ENCODE measurements around the gene AFAP1.

The AFAP1 gene

GRCh38 chr4:7939377-7940108 is at the start of gene AFAP1:
Gene AFAP1 (minus strand): TSS chr4:7939861. CDS start chr4:7872078, 67,783 bp downstream.
- peaks cover 8% of the 10 kb centered on the region in 2 donors for H3K4me1 Mint-ChIP-seq
- H3K27ac Mint-ChIP-seq, result no peak within 1 kb of the TSS
- DNase-seq, result peak; percentile 47
- peak within 1 kb of the TSS in 1 of 2 donors; percentile 59 for H3K4me3 Mint-ChIP-seq
- peaks cover 0 to 2% of the 10 kb centered on the region in 2 donors for H3K9me3 Mint-ChIP-seq
- no peaks in the 10 kb centered on the region for H3K36me3 Mint-ChIP-seq
- H3K27me3 Mint-ChIP-seq, result peaks cover 44 to 70% of the 10 kb centered on the region in 2 donors
- peak; percentile 94 to 96 for ATAC-seq (replicated peaks)

GRCh38 chr4:7988437-7988836 is 48.8 kb upstream of the AFAP1 start:
- no peak for DNase-seq
- no peak overlapping the region for H3K4me3 Mint-ChIP-seq

GRCh38 chr4:7987148-7987989 is 47.7 kb upstream of the AFAP1 start:
- no peak overlapping the region for H3K27ac Mint-ChIP-seq
- peaks cover 29 to 42% of the 10 kb centered on the region in 2 donors for H3K27me3 Mint-ChIP-seq
- no peak overlapping the region for H3K4me3 Mint-ChIP-seq

More at GRCh38 chr4:7988437-7988836, 48.8 kb upstream of the AFAP1 start:
- Mint-ChIP-seq H3K27ac (no peak overlapping the region), H3K9me3 (peaks cover 2 to 10% of the 10 kb centered on the region in 2 donors), H3K4me1 (peaks cover 5 to 15% of the 10 kb centered on the region in 2 donors), H3K36me3 (peaks cover 16 to 26% of the 10 kb centered on the region in 2 donors), H3K27me3 (peaks cover 30 to 36% of the 10 kb centered on the region in 2 donors)
- no peak for ATAC-seq (replicated peaks)

GRCh38 chr4:7985891-7986441 is 46.3 kb upstream of the AFAP1 start:
- no peak overlapping the region for H3K4me3 Mint-ChIP-seq
- H3K27ac Mint-ChIP-seq, result no peak overlapping the region

More at GRCh38 chr4:7987148-7987989, 47.7 kb upstream of the AFAP1 start:
- Mint-ChIP-seq H3K9me3 (peaks cover 2 to 10% of the 10 kb centered on the region in 2 donors), H3K4me1 (peaks cover 5 to 15% of the 10 kb centered on the region in 2 donors), H3K36me3 (peaks cover 20 to 24% of the 10 kb centered on the region in 2 donors)
- DNase-seq (peak; percentile 49), ATAC-seq (replicated peaks) (peak; percentile 84 to 92)

GRCh38 chr4:7985072-7985471 is 45.4 kb upstream of the AFAP1 start:
- peaks cover 24 to 48% of the 10 kb centered on the region in 2 donors for H3K27me3 Mint-ChIP-seq
- no peak overlapping the region for H3K27ac Mint-ChIP-seq
- no peak for DNase-seq
- no peak for ATAC-seq (replicated peaks)
- no peak overlapping the region for H3K4me3 Mint-ChIP-seq
- peaks cover 2 to 4% of the 10 kb centered on the region in 2 donors for H3K9me3 Mint-ChIP-seq
- H3K36me3 Mint-ChIP-seq, result peaks cover 4 to 11% of the 10 kb centered on the region in 2 donors
- peaks cover 7 to 20% of the 10 kb centered on the region in 2 donors for H3K4me1 Mint-ChIP-seq

More at GRCh38 chr4:7985891-7986441, 46.3 kb upstream of the AFAP1 start:
- Mint-ChIP-seq H3K9me3 (peaks cover 2 to 10% of the 10 kb centered on the region in 2 donors), H3K4me1 (peaks cover 7 to 20% of the 10 kb centered on the region in 2 donors), H3K36me3 (peaks cover 11 to 12% of the 10 kb centered on the region in 2 donors), H3K27me3 (peaks cover 31 to 47% of the 10 kb centered on the region in 2 donors)
- no peak for ATAC-seq (replicated peaks)
- no peak for DNase-seq

GRCh38 chr4:7984286-7984925 is 44.7 kb upstream of the AFAP1 start:
- DNase-seq (no peak), ATAC-seq (replicated peaks) (no peak)
- H3K36me3 Mint-ChIP-seq, result peaks cover under 1 to 8% of the 10 kb centered on the region in 2 donors
- H3K9me3 Mint-ChIP-seq, result peaks cover 1 to 2% of the 10 kb centered on the region in 2 donors
- H3K4me1 Mint-ChIP-seq, result peaks cover 7 to 20% of the 10 kb centered on the region in 2 donors
- H3K4me3 Mint-ChIP-seq, result no peak overlapping the region
- peaks cover 28 to 48% of the 10 kb centered on the region in 2 donors for H3K27me3 Mint-ChIP-seq
- H3K27ac Mint-ChIP-seq, result peak overlapping the region; percentile 3

- no peak overlapping the region for H3K4me3 Mint-ChIP-seq
- DNase-seq, result no peak
- H3K4me1 Mint-ChIP-seq, result peaks cover 7 to 25% of the 10 kb centered on the region in 2 donors
- ATAC-seq (replicated peaks), result no peak
- no peak overlapping the region for H3K27ac Mint-ChIP-seq
- peaks cover 0 to 2% of the 10 kb centered on the region in 2 donors for H3K9me3 Mint-ChIP-seq
- peaks cover 0 to 8% of the 10 kb centered on the region in 2 donors for H3K36me3 Mint-ChIP-seq
- peaks cover 29 to 48% of the 10 kb centered on the region in 2 donors for H3K27me3 Mint-ChIP-seq
These were observed 43.6 kb upstream of the AFAP1 start for GRCh38 chr4:7983296-7983695.

GRCh38 chr4:7981738-7982394 is 42.2 kb upstream of the AFAP1 start:
- ATAC-seq (replicated peaks) (no peak), DNase-seq (no peak)
- Mint-ChIP-seq H3K4me3 (no peak overlapping the region), H3K27me3 (peaks cover 25 to 39% of the 10 kb centered on the region in 2 donors), H3K9me3 (peaks cover 3 to 4% of the 10 kb centered on the region in 2 donors), H3K36me3 (peaks cover 4 to 7% of the 10 kb centered on the region in 2 donors), H3K4me1 (peaks cover 9 to 25% of the 10 kb centered on the region in 2 donors), H3K27ac (no peak overlapping the region)

GRCh38 chr4:7980036-7980435 is 40.4 kb upstream of the AFAP1 start:
- no peak overlapping the region for H3K4me3 Mint-ChIP-seq
- H3K4me1 Mint-ChIP-seq, result peaks cover 4 to 15% of the 10 kb centered on the region in 2 donors
- no peak for ATAC-seq (replicated peaks)
- peaks cover 7 to 8% of the 10 kb centered on the region in 2 donors for H3K9me3 Mint-ChIP-seq
- H3K27me3 Mint-ChIP-seq, result peaks cover 18 to 26% of the 10 kb centered on the region in 2 donors
- DNase-seq, result no peak
- no peak overlapping the region for H3K27ac Mint-ChIP-seq
- peaks cover 4 to 7% of the 10 kb centered on the region in 2 donors for H3K36me3 Mint-ChIP-seq

- DNase-seq, result no peak
- no peak overlapping the region for H3K4me3 Mint-ChIP-seq
- peaks cover 7 to 8% of the 10 kb centered on the region in 2 donors for H3K9me3 Mint-ChIP-seq
- H3K4me1 Mint-ChIP-seq, result peaks cover 4 to 15% of the 10 kb centered on the region in 2 donors
- no peak for ATAC-seq (replicated peaks)
- H3K36me3 Mint-ChIP-seq, result peaks cover 4 to 7% of the 10 kb centered on the region in 2 donors
- H3K27ac Mint-ChIP-seq, result no peak overlapping the region
- H3K27me3 Mint-ChIP-seq, result peaks cover 14 to 21% of the 10 kb centered on the region in 2 donors
These were observed 39.9 kb upstream of the AFAP1 start for GRCh38 chr4:7979652-7979968.

GRCh38 chr4:7978907-7979651 is 39.4 kb upstream of the AFAP1 start:
- H3K9me3 Mint-ChIP-seq, result peaks cover 7 to 8% of the 10 kb centered on the region in 2 donors
- H3K4me1 Mint-ChIP-seq, result peaks cover 4 to 15% of the 10 kb centered on the region in 2 donors
- H3K36me3 Mint-ChIP-seq, result peaks cover 4 to 7% of the 10 kb centered on the region in 2 donors
- peaks cover 14 to 19% of the 10 kb centered on the region in 2 donors for H3K27me3 Mint-ChIP-seq
- H3K4me3 Mint-ChIP-seq, result no peak overlapping the region
- ATAC-seq (replicated peaks) (no peak), DNase-seq (no peak)
- H3K27ac Mint-ChIP-seq, result no peak overlapping the region

- ATAC-seq (replicated peaks), result peak; percentile 52 to 71
- no peak overlapping the region for H3K4me3 Mint-ChIP-seq
These were observed 38.8 kb upstream of the AFAP1 start for GRCh38 chr4:7978489-7978888.

More at GRCh38 chr4:7978489-7978888, 38.8 kb upstream of the AFAP1 start:
- DNase-seq, result no peak
- peaks cover 14 to 18% of the 10 kb centered on the region in 2 donors for H3K27me3 Mint-ChIP-seq
- H3K36me3 Mint-ChIP-seq, result peaks cover 4 to 7% of the 10 kb centered on the region in 2 donors
- peaks cover 4 to 15% of the 10 kb centered on the region in 2 donors for H3K4me1 Mint-ChIP-seq
- H3K9me3 Mint-ChIP-seq, result peaks cover 7 to 8% of the 10 kb centered on the region in 2 donors
- no peak overlapping the region for H3K27ac Mint-ChIP-seq

Data from stimulated activated naive B cell treated with anti-CD40 and anti-IgM and Interleukin-4, amounts not matched to agents 10 μg/mL and 1 μg/mL and 100 μg/mL, for 72 hours (primary cell).